ENCODE measurements around the gene INMT. TPM values are rescaled to one million over a fixed set of nuclear protein-coding genes. Genes with fewer than 3 reads are reported as not detected.

INMT gene
- polyA plus RNA-seq, 1 donor (not counting 4 experiments of a cell fraction or from before 2014, with no cell fraction given), result not detected

DNA sequence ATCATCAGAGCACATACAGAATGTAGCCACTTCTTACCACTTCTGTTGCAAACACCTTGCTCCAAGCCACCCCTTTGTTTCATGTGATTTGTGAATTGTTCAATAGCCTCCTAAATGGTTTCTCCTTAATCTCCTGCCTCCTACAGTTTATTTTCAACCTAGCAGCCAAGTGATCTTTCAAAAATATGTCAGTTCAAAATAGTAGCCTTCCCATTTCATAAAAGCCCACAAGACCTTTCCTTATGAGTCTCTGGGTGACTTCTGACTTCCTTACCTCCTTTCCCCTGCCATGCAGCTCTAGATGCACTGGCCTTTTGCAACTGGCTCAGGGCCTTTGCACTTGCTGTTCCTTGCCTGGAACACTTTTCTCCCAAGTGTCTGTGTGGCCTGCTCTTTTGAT lies 24.1 kb downstream of the INMT start:
- no peak overlapping the region for H3K4me3 ChIP-seq (ENCODE audit: control insufficient read depth in 2 of 3, extremely low read depth in 1 of 3, insufficient read depth in 2 of 3, low read depth in 1 of 3, low read length in 3 of 3)
- dilution Hi-C loops (cut with MboI; ENCODE audit: extremely low pct_ligation_motif_present, low sequenced_read_pairs), result no loop called here

DNA sequence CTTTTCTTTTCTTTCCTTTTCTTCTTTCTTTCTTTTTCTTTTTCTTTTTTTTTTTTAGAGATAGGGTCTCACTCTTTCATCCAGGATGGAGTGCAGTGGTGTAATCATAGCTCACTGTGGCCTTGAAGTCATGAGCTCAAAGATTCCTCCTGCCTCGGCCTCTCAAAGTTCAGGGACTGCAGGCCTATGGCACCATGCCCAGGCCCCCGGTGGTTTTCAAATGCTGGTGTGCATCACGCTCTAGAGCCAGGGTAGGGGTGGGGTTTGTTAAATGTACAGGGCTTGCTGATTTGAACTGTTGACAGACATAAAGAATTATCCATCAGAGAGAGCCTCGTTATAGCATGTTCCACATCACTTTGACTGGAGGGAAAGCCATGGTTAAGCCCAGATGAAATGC lies 25.0 kb downstream of the INMT start:
- Histone ChIP-seq H3K9me1 (ENCODE audit: control insufficient read depth, extremely low read depth, insufficient read depth, low read length) (no peaks in the 10 kb centered on the region), H3K36me3 (ENCODE audit: control insufficient read depth in 2 of 2, extremely low read depth in 1 of 2, insufficient read depth in 2 of 2, low read length in 2 of 2) (peaks cover 0 to 1% of the 10 kb centered on the region in 2 experiments), H2AFZ (ENCODE audit: control insufficient read depth, low read length) (no peak overlapping the region), H3K27me3 (ENCODE audit: control insufficient read depth, extremely low read depth, insufficient read depth, low read length) (no peaks in the 10 kb centered on the region), H3K9ac (ENCODE audit: control insufficient read depth, extremely low read depth, insufficient read depth, low read length) (no peak overlapping the region), H3K27ac (ENCODE audit: control insufficient read depth, insufficient read depth, low read length) (no peak overlapping the region), H3K4me3 (ENCODE audit: control insufficient read depth in 2 of 3, extremely low read depth in 1 of 3, insufficient read depth in 2 of 3, low read depth in 1 of 3, low read length in 3 of 3) (no peak overlapping the region), H3K79me2 (ENCODE audit: control insufficient read depth, insufficient read depth, low read length) (no peaks in the 10 kb centered on the region), H3K4me1 (ENCODE audit: control insufficient read depth, extremely low read depth, insufficient read depth, low read length) (peaks cover 10% of the 10 kb centered on the region), H4K20me1 (ENCODE audit: control insufficient read depth, extremely low read depth, insufficient read depth, low read length) (no peaks in the 10 kb centered on the region), H3K9me3 (ENCODE audit: control insufficient read depth, low read depth, low read length) (no peaks in the 10 kb centered on the region), H3K4me2 (ENCODE audit: control insufficient read depth, extremely low read depth, insufficient read depth, low read depth, low read length) (no peak overlapping the region)
- TF ChIP-seq CTCF (optimal IDR thresholded peaks at IDR 0.05 in 1 of 3, IDR thresholded peaks at IDR 0.05 in 1 of 3, conservative IDR thresholded peaks at IDR 0.05 in 1 of 3; ENCODE audit: extremely low read depth in 1 of 3, insufficient read depth in 2 of 3, low read length in 3 of 3) (no peak), EZH2 (IDR thresholded peaks at IDR 0.05; ENCODE audit: low read length) (no peak)
- DNase-seq (ENCODE audit: low read depth, low spot score) (no peak), FAIRE-seq (no peak)
- dilution Hi-C loops (cut with MboI; ENCODE audit: extremely low pct_ligation_motif_present, low sequenced_read_pairs), result no loop called here

More for the DNA sequence above, 24.1 kb downstream of the INMT start:
- no peak for FAIRE-seq
- no peaks in the 10 kb centered on the region for H3K9me3 ChIP-seq (ENCODE audit: control insufficient read depth, low read depth, low read length)
- H3K79me2 ChIP-seq (ENCODE audit: control insufficient read depth, insufficient read depth, low read length), result no peaks in the 10 kb centered on the region
- no peaks in the 10 kb centered on the region for H3K27me3 ChIP-seq (ENCODE audit: control insufficient read depth, extremely low read depth, insufficient read depth, low read length)
- no peak overlapping the region for H2AFZ ChIP-seq (ENCODE audit: control insufficient read depth, low read length)
- DNase-seq (ENCODE audit: low read depth, low spot score), result no peak
- H3K9me1 ChIP-seq (ENCODE audit: control insufficient read depth, extremely low read depth, insufficient read depth, low read length), result no peaks in the 10 kb centered on the region
- H3K4me1 ChIP-seq (ENCODE audit: control insufficient read depth, extremely low read depth, insufficient read depth, low read length), result peaks cover 12% of the 10 kb centered on the region
- no peak overlapping the region for H3K9ac ChIP-seq (ENCODE audit: control insufficient read depth, extremely low read depth, insufficient read depth, low read length)
- H3K4me2 ChIP-seq (ENCODE audit: control insufficient read depth, extremely low read depth, insufficient read depth, low read depth, low read length), result no peak overlapping the region
- H3K36me3 ChIP-seq (ENCODE audit: control insufficient read depth in 2 of 2, extremely low read depth in 1 of 2, insufficient read depth in 2 of 2, low read length in 2 of 2), result peaks cover 0 to 1% of the 10 kb centered on the region in 2 experiments
- no peak overlapping the region for H3K27ac ChIP-seq (ENCODE audit: control insufficient read depth, insufficient read depth, low read length)
- no peaks in the 10 kb centered on the region for H4K20me1 ChIP-seq (ENCODE audit: control insufficient read depth, extremely low read depth, insufficient read depth, low read length)
- TF ChIP-seq CTCF (optimal IDR thresholded peaks at IDR 0.05 in 1 of 3, IDR thresholded peaks at IDR 0.05 in 1 of 3, conservative IDR thresholded peaks at IDR 0.05 in 1 of 3; ENCODE audit: extremely low read depth in 1 of 3, insufficient read depth in 2 of 3, low read length in 3 of 3) (no peak), EZH2 (IDR thresholded peaks at IDR 0.05; ENCODE audit: low read length) (no peak)

Data from keratinocyte (primary cell).